Suprapubic skin (tissue), 4 donors: ENCODE data around the gene CABP4. TPM values are rescaled to one million over a fixed set of nuclear protein-coding genes. Genes with fewer than 3 reads are reported as not detected.
A peak's percentile ranks its signal among the peaks of the same experiment; 100 is the strongest.
"Not testable (repeated sequence)": the region's sequence is repeated elsewhere in the genome, so short reads cannot be mapped to it uniquely, and the experiment has no call there.

ENCODE experiments used
- DNase-seq, 2 donors: peaks; one replicate each; pipeline ENCODE4 v3.0.0-alpha.2; 2019; ENCODE audit warnings: low spot score in 2 of 2
- H3K27ac ChIP-seq: fragments of 200-600 bp; sonication (generic); one replicate; pipeline ENCODE4 v1.5.1; 2019
- H3K27me3 ChIP-seq: fragments of 200-600 bp; sonication (generic); one replicate; pipeline ENCODE4 v1.5.1; 2019
- H3K36me3 ChIP-seq: fragments of 200-600 bp; sonication (generic); one replicate; pipeline ENCODE4 v1.5.1; 2019
- H3K4me1 ChIP-seq: fragments of 200-600 bp; sonication (generic); one replicate; pipeline ENCODE4 v1.5.1; 2019
- H3K4me3 ChIP-seq: fragments of 200-600 bp; sonication (generic); one replicate; pipeline ENCODE4 v1.5.1; 2019; ENCODE audit warnings: mild to moderate bottlenecking
- H3K9me3 ChIP-seq: fragments of 200-600 bp; sonication (generic); one replicate; pipeline ENCODE4 v1.5.1; 2019
- CTCF ChIP-seq, 2 donors: fragments of 200-600 bp in 1 of 2; fragments of 450-650 bp in 1 of 2; sonication (generic) in 1 of 2; IDR thresholded peaks; one replicate each; pipeline ENCODE4 v1.5.1; 2016 to 2019; ENCODE audit warnings: antibody characterized with exemption in 2 of 2, mild to moderate bottlenecking in 1 of 2, moderate library complexity in 1 of 2
- EP300 ChIP-seq: sonication (generic); formaldehyde crosslinking; IDR thresholded peaks from one replicate; pipeline ENCODE4 v1.6.1; 2017; ENCODE audit warnings: antibody characterized with exemption
- POLR2A ChIP-seq, 2 donors: fragments of 450-650 bp; IDR thresholded peaks; one replicate each; pipeline ENCODE4 v1.6.1; 2017; ENCODE audit warnings: antibody characterized with exemption in 2 of 2, mild to moderate bottlenecking in 2 of 2, moderate library complexity in 2 of 2
- POLR2AphosphoS5 ChIP-seq, 3 donors: sonication (generic); formaldehyde crosslinking; IDR thresholded peaks; one replicate each; pipeline ENCODE4 v1.6.1; 2017; ENCODE audit warnings: antibody characterized with exemption in 3 of 3
- WGBS: methylation state at CpG from one replicate; pipeline ENCODE4 v1.1.5; 2018; 5-methylcytosine and 5-hydroxymethylcytosine counted together
- total RNA-seq, 4 donors: library from RNA; depleted of rRNA; stranded (reverse); fragments of >200 nt; gene quantifications; one replicate each; pipeline ENCODE4 v1.1.0, GENCODE V29; 2016

CABP4 gene
- total RNA-seq, 4 donors from 2014 or later, result 0.38 to 2.5 (median 0.72) TPM; not detected in 1

- Histone ChIP-seq H3K4me1 (peaks cover 36% of the 10 kb centered on the region), H3K4me3 (peak within 1 kb of the TSS; percentile 56), H3K27ac (peak within 1 kb of the TSS; percentile 83), H3K27me3 (no peaks in the 10 kb centered on the region), H3K9me3 (no peaks in the 10 kb centered on the region), H3K36me3 (peaks cover 10% of the 10 kb centered on the region)
- 12% methylated on average over 33 of the region's 60 CpGs for WGBS
- TF ChIP-seq EP300 (no peak), CTCF (IDR thresholded peaks at IDR 0.05) (peak in 1 of 2 donors; percentile 10), POLR2A (IDR thresholded peaks at IDR 0.05) (peak in 1 of 2 donors; percentile 21), POLR2AphosphoS5 (IDR thresholded peaks at IDR 0.05) (peak in 2 of 3 donors; percentile 52 to 94)
- peak; percentile 98 for DNase-seq
Measured at GRCh38 chr11:67482827-67483798, 28.0 kb downstream of the CABP4 start, which contains the start of gene AIP. Gene AIP, plus strand, starts transcription at chr11:67483026. Its CDS starts 133 bp downstream, at chr11:67483159.

- TF ChIP-seq EP300 (no peak), POLR2AphosphoS5 (IDR thresholded peaks at IDR 0.05) (no peak), POLR2A (IDR thresholded peaks at IDR 0.05) (no peak), CTCF (IDR thresholded peaks at IDR 0.05) (no peak)
- 82% methylated on average over 16 of the region's 16 CpGs for WGBS
- H3K4me3 ChIP-seq, result peak overlapping the region; percentile 56
- peaks cover 12% of the 10 kb centered on the region for H3K36me3 ChIP-seq
- no peak for DNase-seq
- H3K4me1 ChIP-seq, result peaks cover 36% of the 10 kb centered on the region
- no peaks in the 10 kb centered on the region for H3K9me3 ChIP-seq
- H3K27me3 ChIP-seq, result no peaks in the 10 kb centered on the region
- H3K27ac ChIP-seq, result no peak overlapping the region
Measured at GRCh38 chr11:67483831-67484665, 28.9 kb downstream of the CABP4 start.

- no peak for TF ChIP-seq POLR2A (IDR thresholded peaks at IDR 0.05)
- TF ChIP-seq CTCF (IDR thresholded peaks at IDR 0.05), result no peak
- no peak for TF ChIP-seq EP300
- no peak for TF ChIP-seq POLR2AphosphoS5 (IDR thresholded peaks at IDR 0.05)
- H3K4me3 ChIP-seq, result no peak overlapping the region
Measured at GRCh38 chr11:67484847-67485311, 29.7 kb downstream of the CABP4 start.

GRCh38 chr11:67485873-67486361 lies 30.8 kb downstream of the CABP4 start:
- not testable (repeated sequence) for H3K4me3 ChIP-seq, H3K9me3 ChIP-seq, H3K27me3 ChIP-seq, H3K27ac ChIP-seq
- Histone ChIP-seq H3K4me1 (peaks cover 36% of the 10 kb centered on the region), H3K36me3 (peaks cover 30% of the 10 kb centered on the region)
- 85% methylated on average over 7 of the region's 7 CpGs for WGBS
- peak in 1 of 2 donors; percentile 69 for DNase-seq

More at GRCh38 chr11:67484847-67485311, 29.7 kb downstream of the CABP4 start:
- peak in 1 of 2 donors; percentile 78 for DNase-seq
- H3K27me3 ChIP-seq, result no peaks in the 10 kb centered on the region
- no peaks in the 10 kb centered on the region for H3K9me3 ChIP-seq
- H3K27ac ChIP-seq, result no peak overlapping the region
- H3K36me3 ChIP-seq, result peaks cover 20% of the 10 kb centered on the region
- 64% methylated on average over 9 of the region's 11 CpGs for WGBS
- peaks cover 36% of the 10 kb centered on the region for H3K4me1 ChIP-seq

GRCh38 chr11:67486481-67487195 lies 31.5 kb downstream of the CABP4 start:
- H3K9me3 ChIP-seq, result no peaks in the 10 kb centered on the region
- peaks cover 36% of the 10 kb centered on the region for H3K4me1 ChIP-seq
- H3K4me3 ChIP-seq, result no peak overlapping the region
- 86% methylated on average over 18 of the region's 20 CpGs for WGBS
- TF ChIP-seq POLR2AphosphoS5 (IDR thresholded peaks at IDR 0.05) (no peak), POLR2A (IDR thresholded peaks at IDR 0.05) (no peak), EP300 (no peak), CTCF (IDR thresholded peaks at IDR 0.05) (no peak)
- peaks cover 38% of the 10 kb centered on the region for H3K36me3 ChIP-seq
- no peak overlapping the region for H3K27ac ChIP-seq
- no peak for DNase-seq
- H3K27me3 ChIP-seq, result no peaks in the 10 kb centered on the region
